NCI-H510A treated with DMSO at 0.1 percent for 48 hours (cell line): ENCODE measurements around the gene APCDD1.

Source experiments
- DNase-seq: peaks from one replicate; lab custom pipeline; 2025; lab: John Stamatoyannopoulos, UW

The APCDD1 gene

DNA sequence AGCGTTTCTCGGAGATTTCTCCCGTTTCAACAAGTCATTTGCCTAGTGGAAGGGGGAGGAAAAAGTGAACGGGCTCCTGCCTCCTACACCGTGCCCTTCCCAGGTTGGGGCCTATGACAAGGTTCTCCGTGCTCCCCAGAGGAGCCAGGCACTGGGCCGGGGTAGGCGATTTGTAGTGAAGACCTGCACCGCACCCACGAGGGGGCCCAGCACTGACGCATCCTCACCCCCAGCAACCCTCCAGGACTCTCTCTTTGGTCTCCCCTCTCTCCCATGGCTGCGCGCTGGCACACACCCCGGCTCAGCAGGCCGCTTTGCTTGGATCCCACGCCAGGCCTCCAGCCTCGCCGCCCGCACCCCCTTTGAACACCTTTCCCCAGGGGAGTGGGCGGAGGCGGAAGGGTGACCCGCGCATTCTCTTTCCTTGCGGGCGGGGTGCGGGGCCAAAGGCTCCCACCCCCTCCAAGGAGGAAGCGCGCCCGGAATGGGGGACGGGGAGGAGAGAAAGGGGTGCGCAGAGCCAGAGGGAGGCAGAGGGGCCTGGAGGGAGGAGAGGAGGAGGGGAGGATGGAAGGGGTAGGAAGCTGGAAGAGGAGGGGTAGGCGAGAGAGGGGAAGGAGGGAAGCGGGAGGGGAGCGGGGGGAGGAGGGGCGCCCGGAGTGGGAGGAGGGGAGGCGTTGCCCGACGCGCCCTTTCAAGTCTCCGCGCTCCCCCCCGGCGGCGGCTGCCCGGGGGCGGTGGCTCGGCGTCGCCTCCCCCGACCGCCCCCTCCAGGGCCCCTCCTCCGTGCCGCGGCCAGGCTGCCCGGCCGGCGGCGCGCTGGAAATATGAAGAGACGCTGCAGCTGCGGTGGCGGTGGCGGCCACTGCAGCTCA is at the start of gene APCDD1:
TSS of gene APCDD1 (plus strand) at position 830 of the 875 bp plus-strand sequence. CDS start 347 bp downstream, outside the sequence.
- DNase-seq, result peak; percentile 8

DNA sequence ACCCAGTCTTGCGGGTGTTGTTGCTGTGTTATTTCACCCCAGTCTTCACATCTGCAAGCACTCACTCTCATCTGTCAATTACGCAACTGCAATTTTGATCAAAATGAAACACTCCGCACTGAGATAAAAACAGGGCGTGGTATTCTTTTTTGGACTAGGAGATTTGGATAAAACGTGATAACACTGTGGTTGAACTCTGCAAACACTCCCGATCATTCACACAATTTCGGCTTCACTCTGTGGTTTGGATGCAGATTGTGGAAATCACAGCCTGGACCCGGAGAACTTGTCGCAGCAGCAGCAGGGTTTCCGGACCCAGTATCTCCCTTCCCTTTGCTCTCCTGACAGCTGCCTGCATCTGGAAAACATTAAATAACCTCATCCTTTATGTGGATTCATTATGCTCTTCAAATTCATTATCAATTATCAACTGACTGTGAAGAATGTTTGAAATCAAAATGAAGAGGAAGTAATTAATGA is 49.4 kb upstream of the APCDD1 start:
- DNase-seq, result no peak

DNA sequence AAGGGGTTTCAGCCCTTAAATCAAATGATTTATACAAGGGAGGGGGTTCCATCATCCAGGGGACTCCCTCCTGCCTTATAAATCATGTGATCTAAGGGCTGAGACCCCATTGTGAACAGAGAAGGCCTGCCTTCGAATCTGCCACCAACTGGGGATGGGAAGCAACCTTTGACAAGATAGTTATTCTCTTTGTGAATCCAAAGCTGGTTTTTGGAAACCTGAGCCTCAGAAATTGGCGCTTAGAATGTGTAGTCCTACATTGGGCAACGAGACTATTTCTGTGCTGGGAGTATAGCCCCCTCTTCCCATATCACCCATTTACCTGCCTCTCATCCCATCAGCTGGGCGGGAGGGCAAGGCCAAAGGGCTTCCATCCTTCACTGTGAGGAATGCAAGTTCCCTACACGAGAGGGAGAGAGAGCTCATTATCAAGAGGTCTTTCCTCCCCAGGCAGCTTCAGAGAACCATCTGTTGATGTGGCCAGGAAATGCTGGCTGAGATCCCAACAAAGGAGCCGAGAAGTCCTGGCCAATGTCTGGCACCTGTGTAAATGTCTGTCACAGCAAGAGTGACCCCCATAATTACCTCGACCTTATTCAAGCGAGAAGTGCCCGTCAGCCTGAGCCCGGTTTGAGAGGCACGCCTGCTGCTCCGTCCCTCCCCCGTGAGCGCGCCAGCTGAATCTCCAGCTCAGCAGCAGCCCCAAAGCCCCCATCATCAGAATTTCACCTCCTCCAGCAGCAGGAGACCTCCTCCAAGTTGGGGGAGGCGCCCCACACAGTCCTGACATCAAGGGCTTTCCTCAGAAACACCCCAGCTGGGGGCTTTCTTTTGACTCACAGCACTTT is 48.4 kb upstream of the APCDD1 start:
- peak; percentile 21 for DNase-seq

DNA sequence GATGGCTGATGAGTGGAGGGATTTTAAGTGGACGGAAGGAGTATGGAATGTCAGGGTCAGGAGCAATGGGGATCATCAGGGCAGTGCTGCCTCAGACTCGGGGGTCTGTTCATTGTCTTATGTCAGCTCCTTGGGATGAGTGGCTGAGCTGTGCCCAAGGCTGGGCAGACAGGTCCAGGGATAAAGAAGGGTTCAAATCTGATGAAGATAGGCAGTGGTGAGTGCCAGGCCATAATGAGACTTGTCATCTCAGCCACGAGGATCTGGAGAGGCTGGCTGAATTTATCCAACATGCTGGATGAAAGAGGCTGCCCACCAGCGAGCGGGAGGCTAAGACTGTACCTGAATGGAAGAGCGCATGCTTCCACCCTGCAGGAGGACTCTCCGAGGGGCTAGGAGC is 46.3 kb upstream of the APCDD1 start:
- no peak for DNase-seq

DNA sequence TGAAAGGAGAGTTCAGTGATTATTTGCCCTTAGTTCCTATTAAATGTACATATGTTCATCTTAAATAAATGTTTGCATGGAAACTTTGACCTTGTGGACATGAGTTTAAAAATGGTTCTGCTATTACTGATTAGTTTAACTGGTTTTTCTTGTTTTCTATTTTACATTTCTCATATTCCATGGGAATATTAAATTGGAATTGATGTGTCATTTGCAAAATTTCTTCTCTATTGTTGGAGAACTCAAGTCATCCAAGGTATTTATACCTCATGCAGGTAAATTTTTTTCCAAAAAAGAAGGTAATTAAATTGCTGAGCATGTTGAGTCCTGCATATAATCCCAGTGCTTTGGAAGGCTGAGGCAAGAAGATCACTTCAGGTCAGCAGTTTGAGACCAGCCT is 45.4 kb upstream of the APCDD1 start:
- DNase-seq, result no peak

DNA sequence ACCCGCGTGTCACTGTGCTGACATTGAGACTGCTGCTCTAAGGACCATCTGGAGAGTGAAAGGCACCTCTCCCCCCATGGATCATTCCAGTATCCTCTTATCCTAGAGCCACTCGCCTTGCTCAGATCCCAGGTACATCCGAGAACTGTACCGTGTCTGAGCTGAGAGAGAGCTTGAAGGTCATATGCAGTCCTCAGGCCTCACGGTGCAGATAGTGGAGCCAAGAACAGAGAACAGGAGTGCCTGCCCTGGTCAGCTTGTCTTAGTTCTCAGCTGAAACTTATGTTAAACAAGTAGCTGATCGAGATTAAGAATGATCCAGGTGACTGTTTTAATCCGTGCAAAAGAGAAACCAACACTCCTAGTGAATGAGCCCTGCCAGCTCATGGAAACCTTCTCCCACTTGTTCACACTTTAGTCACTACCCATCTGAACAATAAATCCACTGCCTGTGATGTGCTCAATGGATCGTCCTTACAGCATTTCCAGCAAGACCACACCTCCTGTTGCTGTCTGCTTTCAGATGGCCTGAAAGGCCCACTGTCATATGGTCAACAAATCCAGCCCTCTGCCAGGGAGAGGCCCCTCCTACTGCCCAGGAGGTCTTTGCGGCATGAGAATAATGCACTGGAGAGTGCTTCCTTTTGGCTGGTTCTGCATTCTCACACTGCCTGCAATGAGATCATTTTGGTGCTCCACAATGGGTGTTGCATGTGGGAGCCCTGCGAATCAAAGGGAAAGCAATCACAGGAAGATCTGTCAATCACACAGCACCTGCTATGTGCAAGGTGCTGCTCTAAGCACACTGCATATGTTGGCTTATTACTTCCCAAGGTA is 43.7 kb upstream of the APCDD1 start:
- no peak for DNase-seq

DNA sequence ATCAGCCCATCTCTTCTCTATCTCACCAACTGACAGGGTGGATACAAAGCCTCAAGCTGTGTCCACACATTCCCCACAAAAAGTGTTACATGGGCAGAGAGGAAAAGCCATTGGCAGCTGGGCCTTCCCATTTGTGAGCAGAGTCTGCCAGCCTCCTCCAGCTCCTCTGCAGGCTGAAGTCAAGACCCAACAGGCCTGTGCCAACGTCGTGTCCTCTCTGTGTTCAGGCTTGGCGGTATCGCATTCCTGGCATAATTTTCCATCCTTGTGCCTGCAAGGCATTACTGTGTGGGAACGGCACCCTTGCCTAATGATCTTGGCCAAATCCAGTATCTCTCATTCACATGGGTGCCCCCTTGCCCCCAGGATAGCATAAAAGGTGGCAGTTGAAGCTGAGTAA is 41.5 kb upstream of the APCDD1 start:
- DNase-seq, result no peak

DNA sequence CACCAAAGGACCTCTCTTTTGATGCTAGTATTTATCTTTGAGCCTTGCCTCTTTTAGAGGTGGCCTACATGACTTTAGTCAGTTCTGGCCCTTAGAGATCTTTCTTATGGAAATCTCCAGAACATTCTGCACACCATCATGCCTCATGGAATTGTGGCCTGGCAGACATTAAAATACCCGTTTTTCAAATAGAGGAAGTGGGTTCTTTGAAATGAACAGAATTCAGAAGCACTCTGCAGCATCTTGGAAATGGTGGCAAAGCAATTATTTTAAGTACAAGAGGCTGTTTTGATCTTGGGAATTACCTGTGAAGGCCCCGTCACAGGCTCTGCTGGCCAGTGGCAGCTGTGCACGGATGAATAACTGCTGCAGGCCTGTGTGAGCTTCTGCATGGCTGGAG is 40.7 kb upstream of the APCDD1 start:
- DNase-seq, result no peak

DNA sequence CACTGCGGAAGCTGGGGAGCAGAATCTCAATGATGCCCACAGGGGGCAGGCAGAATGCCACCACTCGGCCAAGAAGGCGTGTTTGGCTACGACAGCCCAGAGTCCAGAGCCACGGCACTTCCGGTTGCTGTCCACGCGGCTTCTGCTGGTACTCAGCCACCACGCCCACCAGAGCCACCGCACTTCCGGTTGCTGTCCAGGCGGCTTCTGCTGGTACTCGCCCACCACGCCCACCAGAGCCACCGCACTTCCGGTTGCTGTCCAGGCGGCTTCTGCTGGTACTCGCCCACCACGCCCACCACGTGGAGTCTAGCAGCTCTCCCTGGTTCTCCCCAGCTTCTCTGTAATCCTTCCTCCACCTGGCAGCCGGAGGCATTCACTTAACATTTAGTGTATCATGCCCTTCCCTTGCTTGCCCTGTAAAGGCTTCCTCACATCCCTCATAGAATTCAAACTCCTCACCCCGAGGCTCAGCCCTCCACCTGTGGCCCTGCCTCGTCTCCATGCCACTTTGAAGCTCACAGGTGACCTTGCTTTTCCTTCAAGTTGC is 40.1 kb upstream of the APCDD1 start:
- no peak for DNase-seq

DNA sequence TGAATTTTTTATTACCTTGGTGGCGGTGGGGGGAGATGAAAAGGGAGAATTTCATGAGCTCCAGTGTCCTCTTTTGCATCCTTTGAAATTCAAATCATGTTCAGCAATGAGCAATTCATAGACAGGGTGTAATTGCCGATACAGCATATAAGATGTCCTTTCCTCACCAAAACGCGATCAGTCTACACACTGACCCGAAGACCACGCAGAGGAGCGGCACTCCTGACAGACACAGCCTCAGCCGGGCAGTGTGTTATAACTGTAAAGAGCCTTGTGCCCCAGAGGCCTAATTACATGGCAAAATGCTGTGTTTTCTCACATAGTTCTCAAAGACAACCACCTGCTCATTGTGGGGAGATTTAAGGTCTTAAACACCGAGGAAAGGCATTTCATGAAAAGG is 38.4 kb upstream of the APCDD1 start:
- no peak for DNase-seq

DNA sequence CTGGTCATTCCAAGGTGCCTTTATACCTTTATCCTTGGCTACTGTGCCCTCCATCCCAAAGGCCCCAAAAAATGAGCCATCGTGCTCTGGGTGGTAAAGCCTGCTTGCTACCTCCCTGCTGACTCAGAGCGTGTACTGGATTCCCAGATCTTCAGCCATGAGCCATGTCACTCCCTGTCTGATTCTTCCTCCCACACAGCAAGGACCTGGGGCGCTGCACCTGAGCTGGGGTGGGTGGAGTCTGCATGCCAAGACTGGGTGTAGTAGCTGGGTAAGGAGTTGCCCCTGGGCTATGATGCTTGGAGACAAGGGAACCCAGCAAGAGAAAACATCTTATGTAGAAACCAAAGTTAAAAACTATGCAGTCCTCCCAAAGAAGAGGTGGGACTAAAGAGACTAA is 37.2 kb upstream of the APCDD1 start:
- DNase-seq, result no peak

DNA sequence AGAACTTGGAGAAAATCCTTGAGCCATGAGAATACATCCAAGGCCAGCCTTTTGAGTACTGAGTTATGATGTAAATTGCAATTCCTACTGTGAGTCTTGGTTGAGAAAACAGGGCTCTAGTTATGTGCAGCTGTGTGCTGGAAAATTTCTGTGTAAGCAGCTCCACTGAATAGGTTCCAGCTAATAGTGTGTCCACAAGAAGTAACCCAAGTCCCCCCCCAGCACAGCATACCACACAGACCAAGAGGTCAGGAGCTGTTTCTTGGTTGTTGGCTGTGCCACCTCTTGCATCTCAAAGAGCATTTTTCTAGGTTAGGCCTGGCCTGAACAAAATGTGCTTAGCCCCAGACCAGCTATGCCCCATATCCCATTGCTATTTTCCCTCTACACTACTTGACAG is 36.8 kb upstream of the APCDD1 start:
- no peak for DNase-seq

DNA sequence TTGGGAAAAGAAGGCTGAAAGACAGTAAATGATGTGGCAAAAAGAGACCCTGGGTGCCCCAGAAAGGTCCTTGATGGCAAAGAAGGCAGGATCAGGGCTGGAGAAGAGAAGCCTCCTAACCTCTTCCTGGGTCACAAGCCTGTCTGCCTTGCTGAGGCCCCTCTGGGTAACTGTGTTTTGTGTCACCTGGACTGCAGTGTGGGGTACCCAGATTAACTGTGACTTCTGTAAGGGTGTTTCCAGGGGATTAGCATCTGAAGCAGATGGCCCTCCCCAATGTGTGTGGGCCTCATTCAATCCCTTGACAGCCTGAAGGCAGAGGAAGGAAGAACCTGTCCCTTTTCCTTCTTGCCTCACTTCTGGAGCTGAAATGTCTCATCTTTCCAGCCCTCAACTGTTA is 35.6 kb upstream of the APCDD1 start:
- DNase-seq, result no peak

DNA sequence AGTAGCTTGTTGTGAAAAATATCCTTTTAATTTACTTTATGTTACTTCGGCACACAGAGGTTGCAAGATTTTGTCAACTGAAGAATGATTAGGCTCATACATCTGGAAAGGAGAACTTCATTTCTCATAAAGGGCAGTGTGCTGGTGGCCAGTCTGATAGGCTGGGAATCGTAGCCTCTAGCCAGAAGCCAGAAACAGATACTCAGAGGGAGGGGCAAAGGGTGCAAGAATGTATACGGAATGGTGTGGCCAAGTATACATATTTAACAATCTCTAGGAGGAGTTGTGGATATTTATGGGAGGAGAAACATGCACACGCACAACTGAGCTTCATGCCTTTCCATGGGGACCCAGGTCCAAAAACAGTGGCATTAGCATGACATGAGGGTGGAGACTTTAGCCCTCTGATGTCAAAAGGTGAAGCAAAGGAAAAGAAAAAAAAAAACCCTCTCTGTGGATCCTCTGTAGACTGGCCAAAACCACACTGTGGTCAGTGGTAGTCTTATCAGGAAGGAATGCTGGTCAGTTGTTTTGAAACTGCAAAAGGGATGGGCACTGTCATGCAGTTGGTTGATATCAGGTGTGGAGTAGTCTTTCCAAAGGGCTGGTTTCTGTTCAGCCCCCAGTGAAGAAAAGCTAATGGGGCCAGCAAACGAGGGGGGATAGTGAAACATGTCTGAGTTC is 34.9 kb upstream of the APCDD1 start:
- DNase-seq, result no peak

DNA sequence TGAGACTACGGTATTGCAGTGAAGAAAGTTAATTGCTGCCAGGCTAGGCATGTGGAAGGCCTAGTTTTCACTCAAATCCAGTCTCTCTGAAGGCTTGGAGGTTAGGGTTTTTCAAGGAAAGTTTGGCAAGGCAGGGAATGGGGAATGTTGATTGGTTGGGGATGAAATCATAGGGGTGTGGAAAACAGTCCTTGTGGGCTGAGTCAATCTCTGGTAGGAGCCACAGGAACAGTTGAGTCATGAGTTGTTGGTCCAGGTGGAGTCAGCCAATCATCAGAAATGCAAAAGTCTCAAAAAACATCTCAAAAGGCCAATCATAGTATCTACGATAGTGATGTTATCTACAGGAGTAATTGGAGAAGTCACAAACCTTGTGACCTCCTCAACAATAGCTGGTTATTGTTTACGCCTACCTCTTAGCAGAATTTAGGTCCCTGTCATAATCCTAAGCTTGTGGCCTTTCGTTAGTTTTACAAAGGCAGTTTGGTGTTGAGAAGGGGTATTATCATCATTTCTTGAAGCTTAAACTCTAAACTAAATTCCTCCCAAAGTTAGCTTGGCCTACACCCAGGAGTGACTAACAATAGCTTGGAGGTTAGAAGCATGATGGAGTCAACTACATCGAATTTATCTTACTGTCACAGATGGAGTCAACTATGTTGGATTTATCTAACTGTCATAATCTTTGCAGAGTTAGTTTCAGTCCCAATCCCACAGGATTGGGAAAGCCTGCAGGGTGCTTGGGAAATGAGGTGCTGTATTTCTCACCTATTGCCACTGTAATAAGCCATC is 33.7 kb upstream of the APCDD1 start:
- no peak for DNase-seq

DNA sequence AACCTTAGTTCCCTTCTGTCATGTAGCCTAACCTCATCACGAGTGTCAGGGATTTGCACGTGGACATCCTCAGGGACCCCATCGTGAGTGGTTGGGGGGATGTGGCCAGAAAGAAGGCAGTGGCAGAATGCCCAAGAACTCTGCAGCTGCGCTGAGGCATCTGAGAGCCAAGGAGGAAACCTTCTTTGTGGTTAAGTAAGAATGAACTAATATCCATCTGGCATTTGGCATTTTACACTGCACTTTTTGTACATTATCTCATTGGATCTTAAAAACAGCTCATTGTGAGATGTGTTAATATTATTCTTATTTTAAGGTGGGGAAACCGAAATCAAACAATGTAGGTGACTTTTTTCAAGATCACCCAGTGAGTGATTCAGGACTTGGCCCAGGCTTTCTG is 32.6 kb upstream of the APCDD1 start:
- no peak for DNase-seq

DNA sequence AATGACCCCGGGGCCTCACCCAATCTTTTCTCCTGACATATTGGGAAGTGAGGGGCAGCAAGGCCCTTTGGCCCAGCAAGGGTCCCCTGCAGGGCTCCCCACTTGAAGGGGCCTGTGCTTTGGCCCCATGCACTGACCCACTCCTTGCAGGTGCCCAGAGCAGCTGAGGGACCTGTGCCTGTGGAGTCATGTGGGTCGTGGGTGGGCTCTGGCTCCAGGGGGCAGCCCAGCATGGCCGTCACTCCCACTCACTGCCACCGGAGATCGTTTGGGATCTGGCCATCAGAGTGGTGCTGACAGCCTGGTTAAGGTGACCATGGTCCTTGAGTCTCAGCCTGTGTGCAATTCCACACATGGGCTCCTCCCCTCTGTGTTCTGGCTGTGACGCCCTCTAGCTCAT is 31.7 kb upstream of the APCDD1 start:
- DNase-seq, result no peak

DNA sequence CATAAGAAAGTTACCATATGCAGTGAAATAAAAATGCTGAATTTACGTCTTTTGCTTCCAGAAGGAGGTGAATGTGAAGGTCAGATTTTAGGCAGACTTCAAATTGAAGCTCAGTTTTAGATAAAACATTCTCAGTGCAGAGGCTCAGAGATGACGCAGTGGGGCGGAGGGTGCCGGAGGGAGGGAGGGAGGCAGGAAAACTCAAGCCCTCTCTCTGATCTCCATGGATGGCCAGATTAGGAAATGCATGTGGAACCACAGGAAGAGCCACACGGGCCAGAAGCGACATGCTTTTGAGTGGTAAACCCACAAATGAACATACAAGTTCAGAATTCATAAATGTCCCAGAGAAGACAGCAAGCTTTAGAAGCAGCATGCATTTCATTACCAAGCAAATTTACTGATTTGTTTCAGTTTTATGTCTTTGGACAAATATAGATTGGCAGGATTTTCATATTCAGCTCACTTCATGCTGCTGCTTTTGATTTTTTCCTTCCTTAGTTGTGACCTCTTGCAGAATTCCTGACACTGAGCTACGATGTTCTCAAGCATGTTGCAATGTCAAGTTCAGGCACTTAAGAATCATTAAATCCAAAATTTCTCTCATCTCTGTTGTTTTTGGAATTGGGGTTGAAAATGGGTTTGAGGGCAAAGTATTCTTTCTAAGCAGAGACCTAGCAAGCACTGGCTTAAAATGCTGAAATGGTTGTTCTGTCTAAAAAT is 29.7 kb upstream of the APCDD1 start:
- DNase-seq, result no peak

DNA sequence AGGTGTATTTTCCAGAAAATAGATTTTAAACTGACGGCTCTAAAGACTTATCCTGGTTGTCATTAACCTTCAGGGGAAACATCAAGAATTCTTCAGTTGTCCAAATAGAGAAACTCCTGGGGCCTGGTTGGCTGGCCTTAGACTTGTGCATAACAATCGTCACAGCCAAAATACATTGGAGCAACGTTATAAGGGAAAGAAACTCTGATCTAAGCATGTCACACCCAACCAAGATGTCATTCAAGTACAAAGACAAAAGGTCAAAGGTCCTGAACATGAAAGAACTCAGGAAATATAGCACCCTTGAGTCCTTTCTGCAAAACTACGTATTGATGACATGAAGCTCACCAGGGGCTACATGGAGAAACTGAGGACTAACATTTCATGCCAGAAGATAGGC is 23.8 kb upstream of the APCDD1 start:
- DNase-seq, result no peak

DNA sequence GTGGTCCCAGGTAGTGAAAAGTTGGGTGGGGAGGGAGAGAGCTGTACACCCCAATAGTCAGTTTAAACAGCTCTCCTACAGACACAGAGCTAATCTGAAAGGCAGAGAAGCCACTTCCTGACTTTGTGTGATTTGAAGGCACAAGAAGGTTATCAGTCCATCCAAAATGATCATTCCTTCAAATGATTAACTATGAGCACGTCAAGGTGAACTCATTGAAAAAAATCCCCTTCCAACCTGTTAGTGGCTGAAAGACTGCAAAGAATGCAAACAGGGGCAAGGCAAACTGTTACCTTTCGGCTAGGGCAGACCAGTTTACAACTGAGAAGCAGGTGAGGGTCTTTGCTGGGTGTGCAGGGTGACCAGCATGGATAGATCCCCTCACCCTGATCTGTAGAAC is 22.8 kb upstream of the APCDD1 start:
- no peak for DNase-seq
